GM19240 (cell line): Measurements from ENCODE around the gene GRM4.
"Not testable (repeated sequence)": the region's sequence is repeated elsewhere in the genome, so short reads cannot be mapped to it uniquely, and the experiment has no call there.

Experiments
- DNase-seq: peaks from one replicate; pipeline ENCODE4 v3.0.0; 2011; ENCODE audit warnings: low spot score; ENCODE audit not compliant: insufficient read length

The GRM4 gene

DNA sequence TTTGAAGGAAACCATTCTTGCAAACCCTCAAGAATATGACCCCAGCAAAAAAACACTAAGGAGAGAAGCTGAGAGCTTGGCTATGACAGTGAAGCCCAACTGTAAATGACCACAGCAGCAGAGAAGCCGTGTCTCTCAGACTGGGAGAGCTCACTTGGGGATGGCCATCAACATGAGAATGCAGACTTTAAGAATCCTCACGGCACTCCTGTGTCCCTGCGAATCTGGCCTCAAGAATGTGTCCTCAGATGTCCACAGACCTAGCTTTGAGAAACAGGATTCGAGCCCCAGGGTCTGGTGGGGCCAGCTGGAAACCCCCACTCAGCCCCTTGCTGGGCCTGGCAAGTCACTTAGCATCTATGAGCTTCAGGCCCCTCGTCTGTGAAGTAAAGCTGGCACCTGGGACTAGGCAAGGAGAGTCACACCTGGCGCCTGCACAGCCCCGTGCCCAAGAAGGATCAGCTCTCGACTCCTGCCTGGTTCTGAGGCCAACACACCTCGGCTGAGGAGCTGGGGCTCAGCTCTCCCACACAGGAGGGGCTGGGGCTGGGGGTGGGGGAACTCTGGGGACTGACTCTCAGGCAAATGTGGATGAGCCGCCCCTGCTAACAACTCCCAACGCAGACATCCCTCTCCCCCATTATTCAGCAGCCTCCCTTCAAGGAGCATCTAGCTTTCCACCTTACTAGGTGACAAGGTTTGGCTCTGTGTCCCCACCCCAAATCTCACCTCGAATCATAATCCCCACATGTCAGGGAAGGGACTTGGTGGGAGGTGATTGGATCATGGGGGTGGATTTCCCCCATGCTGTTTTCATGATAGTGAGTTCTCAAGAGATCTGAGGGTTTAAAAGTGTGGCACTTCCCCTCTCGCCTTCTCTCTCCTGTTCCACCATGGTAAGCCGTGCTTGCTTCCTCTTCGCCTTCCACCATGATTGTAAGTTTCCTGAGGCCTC lies 97.7 kb downstream of the GRM4 start:
- DNase-seq, result no peak

DNA sequence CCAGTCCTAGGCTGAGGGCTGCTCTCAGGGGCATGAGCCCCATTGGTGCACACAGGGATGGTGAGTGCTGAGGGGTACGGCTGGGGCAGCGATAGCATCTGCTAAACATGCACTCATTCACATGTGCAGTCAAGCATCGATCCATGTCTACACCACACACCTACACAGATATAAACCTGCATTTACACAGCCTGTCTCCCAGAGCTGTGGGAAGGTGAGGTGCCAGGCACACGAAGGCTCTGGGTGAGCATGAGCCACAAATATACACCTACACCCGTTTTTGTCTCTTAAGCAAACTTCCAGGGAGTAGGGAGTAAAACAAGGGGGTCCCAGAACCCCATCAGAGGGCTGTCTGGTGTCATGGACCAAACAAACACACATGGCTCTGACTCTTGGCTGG lies 99.3 kb downstream of the GRM4 start:
- DNase-seq, result no peak

DNA sequence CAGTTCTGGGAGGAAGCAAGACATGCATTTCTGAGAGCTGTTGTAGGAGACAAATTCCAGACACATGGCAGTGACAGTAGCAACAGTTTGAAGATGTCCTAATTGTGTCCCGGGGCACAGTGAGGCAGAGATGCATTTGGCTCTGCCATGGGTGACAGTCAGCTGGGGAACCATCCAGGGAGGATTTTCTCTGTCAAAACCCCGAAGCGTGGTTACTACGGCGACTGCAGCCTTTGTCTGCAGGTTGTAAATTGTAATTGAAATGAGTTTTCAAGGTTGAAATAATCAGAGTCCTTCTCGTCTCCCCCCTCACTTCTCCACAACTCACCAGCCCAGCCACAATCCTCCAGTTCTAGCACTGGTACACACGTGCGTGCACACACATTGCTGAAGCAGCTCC lies 100.1 kb downstream of the GRM4 start:
- no peak for DNase-seq

DNA sequence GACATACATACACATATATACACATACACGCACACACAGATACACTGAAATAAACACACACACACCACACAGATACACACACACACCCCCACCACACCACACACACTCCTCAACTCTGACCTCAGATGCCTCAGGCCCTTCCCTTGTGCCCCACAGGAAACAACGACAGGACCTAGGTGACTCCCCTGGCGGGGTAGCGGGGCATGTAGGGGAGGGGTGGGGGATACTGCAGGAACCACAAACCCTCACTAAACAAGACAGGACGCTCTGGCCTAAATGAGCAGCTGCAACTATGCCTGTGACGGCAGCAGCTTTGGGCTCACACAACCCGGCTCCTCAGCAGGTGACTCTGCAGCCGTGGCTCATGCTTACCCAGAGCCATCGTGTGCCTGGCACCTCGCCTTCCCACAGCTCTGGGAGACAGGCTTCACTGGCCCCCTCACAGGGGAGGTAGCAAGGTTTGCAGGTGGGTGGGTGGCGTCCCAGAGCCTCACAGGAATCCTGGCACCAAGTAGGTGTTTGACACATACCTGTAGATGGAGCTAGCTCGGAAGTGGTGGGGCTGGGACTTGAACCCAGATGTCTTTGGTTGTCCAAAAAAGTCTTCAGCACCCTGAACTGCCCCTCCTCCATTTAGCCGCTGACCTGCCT lies 100.8 kb downstream of the GRM4 start:
- DNase-seq, result no peak

DNA sequence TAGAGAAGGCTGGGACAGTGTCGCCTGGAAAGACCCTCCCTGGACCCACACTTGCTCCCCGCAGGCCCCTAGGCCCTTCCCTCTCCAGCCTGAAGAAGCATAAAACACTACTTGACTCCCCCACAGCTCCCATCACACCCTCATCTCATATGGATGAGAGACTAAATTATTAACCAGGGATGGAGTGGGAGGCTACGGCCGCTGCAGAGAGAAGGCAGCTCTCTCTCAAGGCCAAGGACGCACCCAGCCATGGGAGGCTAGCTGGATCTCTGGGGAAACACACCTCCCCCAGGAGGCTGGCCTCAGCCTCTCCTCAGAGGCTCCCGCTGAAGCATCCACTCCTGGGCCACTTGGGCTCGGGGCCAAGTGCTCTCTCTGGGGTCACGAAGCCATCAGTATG lies 102.5 kb downstream of the GRM4 start:
- no peak for DNase-seq

DNA sequence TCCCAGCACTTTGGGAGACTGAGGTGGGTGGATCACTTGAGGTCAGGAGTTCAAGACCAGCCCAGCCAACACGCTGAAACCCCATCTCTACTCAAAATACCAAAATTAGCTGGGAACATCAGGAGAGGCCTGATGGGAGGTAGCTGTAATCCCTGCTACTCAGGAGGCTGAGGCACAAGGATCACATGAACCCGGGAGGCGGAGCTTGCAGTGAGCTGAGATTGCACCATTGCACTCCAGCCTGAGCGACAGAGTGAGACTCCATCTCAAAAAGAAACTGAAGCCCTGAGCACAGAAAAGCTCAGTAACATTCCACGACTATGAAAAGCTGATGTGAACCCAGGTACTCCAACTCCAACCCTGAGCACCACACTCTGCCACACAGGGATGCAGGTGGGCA lies 103.9 kb downstream of the GRM4 start:
- DNase-seq, result not testable (repeated sequence)

DNA sequence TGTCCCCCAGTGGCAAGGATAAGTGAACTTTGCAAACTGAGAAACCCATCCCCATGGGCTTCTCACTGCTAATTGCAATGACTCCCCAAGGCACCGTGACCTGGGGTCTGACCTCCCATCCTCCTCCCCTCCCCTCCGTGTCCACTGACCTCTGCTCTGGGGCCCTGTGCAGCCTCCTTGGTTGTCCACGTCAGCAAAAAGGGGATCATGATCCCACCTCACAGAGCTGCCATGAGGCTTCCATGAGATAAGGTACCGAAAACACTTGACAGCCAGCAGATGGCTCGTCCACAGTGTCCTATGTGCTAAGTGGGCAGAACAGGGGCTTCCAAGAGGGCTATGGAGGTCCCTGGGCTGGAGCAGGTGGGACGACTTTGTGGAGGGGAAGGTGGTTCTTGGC lies 104.5 kb downstream of the GRM4 start:
- DNase-seq, result no peak

DNA sequence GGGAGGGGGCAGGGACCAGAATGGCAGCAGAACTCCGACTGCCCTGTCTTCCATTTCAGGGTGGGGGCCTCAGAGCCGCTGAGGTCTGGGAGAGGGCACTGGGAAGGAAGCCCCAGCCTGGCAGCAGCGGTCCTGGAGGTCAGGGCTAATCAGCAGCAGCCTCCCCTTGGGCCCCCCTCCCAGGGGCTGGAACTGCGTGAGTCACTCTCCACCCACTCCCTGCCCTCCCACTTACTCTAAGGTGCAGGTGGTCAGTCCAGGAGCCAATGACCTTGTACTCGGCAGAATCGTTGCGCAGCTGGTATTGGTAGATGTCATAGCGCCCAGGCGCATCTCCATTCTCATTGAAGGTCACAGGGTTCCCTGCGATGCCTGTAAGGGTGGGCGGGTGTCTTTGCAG lies 105.9 kb downstream of the GRM4 start:
- no peak for DNase-seq

DNA sequence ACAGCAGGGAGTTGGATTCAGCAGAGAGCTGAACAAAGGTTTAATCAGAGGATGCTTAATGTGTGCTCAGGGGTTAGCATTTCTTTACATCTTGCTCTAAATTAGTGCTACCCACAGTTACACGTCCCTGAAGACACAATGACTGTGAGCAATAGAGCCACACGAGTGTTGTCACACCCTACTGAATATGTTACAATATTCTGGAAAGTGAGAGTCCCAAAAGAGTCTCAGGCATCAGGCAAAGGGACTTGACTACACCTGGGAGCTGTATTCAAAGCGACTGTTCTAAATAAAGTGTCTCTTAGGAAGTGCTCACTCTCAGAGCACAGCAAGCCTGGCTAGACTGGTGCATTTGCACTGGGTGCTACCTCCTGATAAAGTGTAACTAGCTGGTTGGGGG lies 108.7 kb downstream of the GRM4 start:
- DNase-seq, result no peak

DNA sequence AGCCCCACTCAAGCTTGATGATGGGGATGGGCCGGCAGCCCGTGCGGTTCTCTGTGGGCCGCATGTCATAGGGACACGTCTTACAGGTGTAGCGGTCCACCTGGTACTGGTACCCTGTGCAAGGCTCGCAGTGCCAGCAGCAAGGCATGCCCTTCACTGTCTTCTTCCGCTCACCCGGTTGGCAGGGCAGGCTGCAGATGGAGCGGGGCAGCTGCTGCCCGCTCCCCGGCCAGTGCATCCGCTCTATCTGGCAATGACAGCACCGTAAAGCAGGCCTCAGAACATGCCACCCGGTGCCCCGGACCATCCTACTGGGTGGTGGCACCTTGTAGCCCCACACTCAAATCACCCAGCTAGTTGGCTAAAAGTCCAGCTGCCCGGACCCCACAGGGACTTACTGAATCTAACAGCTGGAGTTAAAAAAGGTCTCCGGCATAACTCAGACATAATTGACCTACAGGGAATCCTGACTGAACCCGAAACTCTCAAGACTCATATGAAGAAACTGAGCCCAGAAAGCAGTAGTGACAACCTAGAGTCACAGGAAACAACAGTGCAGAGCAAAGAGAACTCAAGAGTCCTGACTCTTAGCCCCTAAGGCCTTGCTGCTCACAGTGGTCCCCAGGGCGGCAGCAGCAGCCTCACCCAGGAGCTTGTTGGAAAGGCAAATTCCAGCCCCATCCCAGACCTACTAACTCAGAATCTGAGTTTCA lies 109.4 kb downstream of the GRM4 start:
- DNase-seq, result peak; percentile 60

DNA sequence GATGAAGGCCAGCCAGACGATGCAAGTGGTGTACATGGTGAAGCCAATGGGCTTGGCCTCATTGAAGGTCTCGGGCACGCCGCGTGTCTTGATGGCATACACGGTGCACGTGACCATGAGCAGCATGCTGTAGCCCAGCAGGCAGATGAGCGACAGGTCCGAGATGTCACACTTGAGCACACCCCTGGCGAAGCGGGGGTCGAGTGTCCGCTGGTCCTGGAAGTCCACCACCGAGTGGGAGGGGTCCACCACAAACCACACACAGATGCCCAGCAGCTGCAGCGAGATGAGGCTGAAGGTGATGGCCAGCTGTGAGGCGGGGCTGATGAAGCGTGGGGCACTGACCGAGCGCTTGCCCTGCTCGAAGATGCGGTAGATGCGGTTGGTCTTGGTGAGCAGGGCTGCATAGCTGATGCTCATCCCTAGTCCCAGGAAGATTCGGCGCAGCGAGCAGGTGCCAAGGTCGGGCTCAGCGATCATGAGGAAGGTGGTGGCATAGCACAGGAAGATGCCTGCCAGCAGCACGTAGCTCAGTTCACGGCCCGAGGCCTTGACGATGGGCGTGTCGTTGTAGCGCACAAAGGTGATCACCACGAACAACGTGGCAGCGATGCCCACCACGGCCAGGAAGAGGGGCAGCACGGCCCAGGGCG lies 110.1 kb downstream of the GRM4 start:
- DNase-seq, result no peak

DNA sequence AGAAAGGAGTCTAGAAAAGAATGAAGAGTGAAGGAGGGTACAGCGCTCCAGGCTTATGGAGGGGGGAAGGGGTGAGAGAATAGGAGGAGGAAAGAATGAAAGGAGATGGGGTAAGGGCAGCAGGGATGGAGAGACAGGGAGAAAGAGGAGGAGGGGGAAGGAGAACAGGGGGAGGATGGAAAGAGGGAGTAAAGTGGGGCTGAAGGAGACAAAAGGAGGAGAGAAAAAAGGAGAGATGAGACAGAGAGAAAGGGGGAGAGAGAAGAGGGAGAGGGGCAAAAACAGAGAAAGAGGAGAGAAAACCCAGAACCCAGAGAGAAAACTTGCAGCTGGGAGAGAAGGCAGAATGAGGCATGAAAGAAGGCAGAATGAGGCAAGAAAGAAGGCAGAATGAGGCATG lies 110.7 kb downstream of the GRM4 start:
- DNase-seq, result no peak

DNA sequence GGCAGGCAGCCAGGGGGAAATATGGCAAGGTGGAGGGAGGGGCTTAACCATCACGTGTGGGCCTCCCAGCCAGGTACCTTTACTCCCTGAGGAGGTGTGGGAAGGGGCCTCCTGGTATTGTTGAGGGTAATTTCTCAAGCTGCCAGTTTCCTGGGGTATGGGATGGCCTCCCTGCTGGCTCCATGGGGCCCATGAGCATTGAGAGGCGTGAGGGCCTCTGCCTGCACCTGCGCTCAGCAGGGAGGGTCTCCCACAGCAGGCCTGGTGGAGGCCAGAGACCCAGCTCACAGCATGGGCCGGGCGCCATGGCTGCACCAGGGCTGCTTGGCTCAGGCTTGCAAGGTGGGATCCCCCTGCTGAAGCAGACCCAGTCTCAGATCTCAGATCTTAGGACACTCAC lies 113.0 kb downstream of the GRM4 start:
- no peak for DNase-seq

DNA sequence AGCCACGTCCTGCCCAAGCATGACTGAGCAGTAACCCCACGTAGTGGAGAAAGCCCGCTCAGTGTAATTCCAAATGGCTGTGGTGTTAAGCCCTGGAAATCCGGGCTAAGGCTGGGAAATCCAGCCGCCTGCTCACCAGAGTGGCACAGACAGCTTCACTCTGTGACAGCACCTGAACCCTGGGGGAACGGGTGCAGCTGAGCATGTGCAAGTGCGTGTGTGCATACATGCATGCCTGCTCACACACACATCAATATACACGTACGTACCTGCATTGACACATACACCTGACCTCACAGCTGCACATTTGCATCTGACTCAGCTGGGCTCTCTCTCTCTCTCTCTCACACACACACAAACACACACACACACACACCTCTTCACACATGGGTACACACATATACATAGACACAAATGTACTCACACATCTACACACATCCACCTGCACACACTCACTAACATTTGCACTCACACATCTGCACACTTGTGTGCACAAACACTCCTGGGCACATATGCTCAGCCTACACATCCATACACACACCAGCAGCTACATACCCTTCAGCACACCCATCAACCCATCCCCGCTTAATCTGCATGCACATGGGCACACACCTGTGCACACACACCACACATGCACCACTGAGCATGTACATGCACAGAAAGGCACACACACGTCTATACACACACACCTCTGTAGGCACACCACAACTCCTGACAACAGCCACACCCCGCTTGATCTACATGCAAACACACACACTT lies 114.1 kb downstream of the GRM4 start:
- DNase-seq, result no peak

DNA sequence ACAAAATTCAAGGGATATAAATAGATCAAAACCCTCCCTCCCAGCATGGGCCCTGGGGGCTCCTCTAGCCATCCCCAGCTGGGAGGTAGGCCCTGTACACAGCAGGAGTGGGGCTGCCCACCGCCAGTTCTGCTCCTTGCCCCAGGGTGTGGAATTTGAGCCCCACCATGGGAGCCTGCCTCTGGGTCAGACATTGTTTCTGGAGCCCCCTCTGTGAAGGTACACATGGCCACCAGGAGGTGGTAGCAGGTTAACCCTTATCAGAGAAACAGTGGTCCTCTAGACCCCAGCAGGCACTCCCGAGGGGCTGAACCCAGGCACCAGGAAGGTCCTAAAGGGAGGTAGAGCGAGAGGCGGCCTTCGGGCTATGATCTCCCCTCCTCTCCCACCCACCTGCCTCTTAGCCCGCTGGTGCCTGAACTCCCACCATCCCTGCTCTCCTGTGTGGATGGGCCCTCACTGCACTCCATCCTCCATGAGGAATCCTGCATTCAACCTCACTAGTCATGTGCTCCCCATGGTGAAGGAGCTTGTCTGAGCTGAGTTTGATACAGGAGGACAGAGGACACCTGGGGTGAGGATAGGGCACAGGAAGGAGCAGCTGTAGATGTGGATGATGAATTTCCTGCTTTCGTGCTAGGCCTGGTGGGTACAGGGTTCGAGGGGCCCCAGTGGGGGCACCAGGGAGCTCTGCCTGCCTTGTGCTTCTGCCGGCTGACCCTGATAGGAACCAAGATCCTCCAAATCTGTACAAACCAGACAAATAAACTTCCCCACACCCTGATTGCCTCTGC lies 114.9 kb downstream of the GRM4 start:
- no peak for DNase-seq

DNA sequence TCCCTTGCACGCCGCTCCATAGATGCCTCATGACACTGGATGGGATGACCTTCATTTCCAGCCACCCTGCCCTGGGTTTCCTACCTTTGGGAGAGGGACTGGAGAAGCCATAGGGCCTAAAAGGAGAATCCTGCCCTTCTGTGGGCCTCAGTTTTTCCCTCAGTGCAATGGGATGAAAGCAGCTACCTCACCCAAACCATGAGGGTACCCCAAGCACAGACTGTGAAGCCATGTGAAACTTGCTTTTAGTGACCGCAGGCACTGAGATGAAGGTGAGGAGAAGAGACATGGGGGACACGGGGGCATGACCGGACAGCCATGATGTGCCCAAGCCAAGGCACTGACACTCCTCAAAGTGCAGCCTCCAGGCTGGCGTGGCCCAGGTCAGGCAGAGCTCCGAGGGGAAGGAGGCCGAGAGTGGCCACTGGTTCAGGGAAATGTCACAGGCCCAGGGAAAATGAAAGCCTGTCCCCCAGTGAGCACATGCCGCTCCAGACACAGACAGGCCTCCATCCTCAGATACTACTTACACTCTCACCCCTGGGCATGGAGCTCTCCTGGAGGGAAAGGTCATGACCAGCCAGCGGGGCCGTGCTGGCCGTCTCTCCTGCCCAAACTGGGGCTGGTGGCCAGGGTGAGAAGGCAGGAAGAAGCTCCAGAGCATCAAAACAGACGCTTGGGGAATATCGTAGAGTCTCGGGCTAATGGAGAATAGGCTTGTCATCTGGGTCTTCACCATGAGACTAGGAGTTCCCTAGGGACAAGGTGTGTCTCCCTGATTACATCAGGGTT lies 116.2 kb downstream of the GRM4 start:
- no peak for DNase-seq

DNA sequence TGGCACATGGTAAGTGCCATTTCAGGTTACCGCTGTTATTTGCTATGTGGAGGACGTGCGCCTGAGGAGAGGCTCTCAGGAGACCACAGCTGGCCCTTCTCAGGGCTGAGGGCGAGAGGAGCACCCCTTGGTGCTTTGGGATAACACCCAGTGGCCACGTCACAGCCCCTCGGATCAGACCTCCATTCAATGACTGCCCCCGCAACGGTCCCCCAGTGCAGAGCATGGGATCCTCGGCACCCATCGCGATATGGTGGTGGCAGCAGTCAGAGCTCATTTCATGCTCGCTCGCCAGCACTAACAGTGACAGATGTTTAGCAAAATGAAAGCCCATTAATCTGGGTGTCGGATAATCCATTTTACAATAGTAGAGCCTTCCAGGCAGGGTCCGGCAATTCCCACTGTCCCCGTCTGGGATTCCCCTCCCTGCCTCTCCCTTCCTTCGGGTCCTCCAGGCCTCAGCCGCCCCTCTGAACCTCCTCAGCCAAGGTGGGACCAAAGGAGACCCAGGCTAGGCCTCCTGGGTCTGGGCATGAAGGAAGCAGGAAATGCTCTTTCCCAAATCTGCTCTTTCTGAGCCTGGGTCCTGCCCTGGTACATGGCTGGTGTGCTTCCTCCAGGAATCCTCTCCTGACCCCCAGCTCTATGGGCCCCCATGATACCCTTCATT lies 117.1 kb downstream of the GRM4 start:
- no peak for DNase-seq

DNA sequence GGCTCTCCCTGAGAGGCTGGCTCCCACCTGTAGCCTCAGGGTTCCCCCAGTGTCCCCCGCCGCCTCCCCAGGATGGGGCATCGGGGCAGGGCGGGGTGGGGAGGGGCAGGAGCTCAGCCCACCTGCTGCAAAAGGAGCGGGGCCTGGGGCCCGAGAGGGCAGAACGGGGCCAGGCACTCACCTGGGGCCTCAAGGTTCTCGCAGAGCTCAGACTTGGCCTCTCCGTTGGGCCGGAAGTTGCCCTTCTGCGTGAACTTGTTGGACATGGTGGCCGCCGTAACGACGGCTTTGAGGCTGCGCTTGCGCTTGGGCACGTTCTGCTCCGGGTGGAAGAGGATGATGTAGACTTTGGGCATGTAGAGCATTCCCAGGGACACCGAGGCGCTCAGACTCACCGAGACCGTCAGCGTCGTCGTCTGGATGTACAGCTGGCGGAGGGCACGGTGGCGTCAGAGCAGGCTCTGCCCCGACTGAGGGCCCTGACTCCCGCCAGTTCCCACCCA lies 117.9 kb downstream of the GRM4 start:
- no peak for DNase-seq
